Tibial artery (tissue), 4 donors: ENCODE results near the gene SLC28A3.
A peak's percentile ranks its signal among the peaks of the same experiment; 100 is the strongest.

Source experiments
- DNase-seq, 2 donors: peaks; one replicate each; pipeline ENCODE4 v3.0.0-alpha.2; 2019
- H3K27ac ChIP-seq, 2 donors: fragments of 200-600 bp; sonication (generic) in 1 of 2; 1 replicate in 1 of 2; 2 replicates in 1 of 2; pipeline ENCODE4 v1.5.1; 2018 to 2019; ENCODE audit warnings: mild to moderate bottlenecking in 1 of 2
- H3K27me3 ChIP-seq, 2 donors: fragments of 200-600 bp; sonication (generic) in 1 of 2; one replicate each; pipeline versions ENCODE4 v1.5.1 to v1.6.0; 2016 to 2019
- H3K36me3 ChIP-seq, 3 donors: fragments of 200-600 bp; sonication (generic) in 2 of 3; one replicate each; pipeline ENCODE4 v1.5.1; 2016 to 2019; ENCODE audit warnings: mild to moderate bottlenecking in 2 of 3
- H3K4me1 ChIP-seq, 4 donors: fragments of 200-600 bp; sonication (generic) in 2 of 4; 1 replicate in 3 of 4; 2 replicates in 1 of 4; pipeline ENCODE4 v1.5.1; 2016 to 2019
- H3K4me3 ChIP-seq, 2 donors: fragments of 200-600 bp; sonication (generic) in 1 of 2; 1 replicate in 1 of 2; 2 replicates in 1 of 2; pipeline ENCODE4 v1.5.1; 2018 to 2019; ENCODE audit warnings: mild to moderate bottlenecking in 2 of 2
- H3K9me3 ChIP-seq, 3 donors: fragments of 200-600 bp; sonication (generic) in 1 of 3; one replicate each; pipeline ENCODE4 v1.5.1; 2016 to 2019
- CTCF ChIP-seq, 2 experiments: fragments of 200-600 bp in 1 of 2; fragments of 450-650 bp in 1 of 2; IDR thresholded peaks; one replicate each; pipeline ENCODE4 v1.5.1; 2017 to 2019; ENCODE audit warnings: antibody characterized with exemption in 2 of 2, mild to moderate bottlenecking in 1 of 2, moderate library complexity in 1 of 2
- intact Hi-C: fragments of 100-400 bp; cut with DNase I; formaldehyde crosslinking; loops from one replicate; pipeline ENCODE4 v1.15.0; 2023; ENCODE audit warnings: low total_unique reads

The SLC28A3 gene

GRCh38 chr9:84270847-84271530 lies 69.6 kb downstream of the SLC28A3 start:
- intact Hi-C loops = no loop called here
- H3K27me3 ChIP-seq = peaks cover 0 to 4% of the 10 kb centered on the region in 2 donors
- DNase-seq = no peak
- no peaks in the 10 kb centered on the region for H3K36me3 ChIP-seq
- no peak overlapping the region for H3K4me3 ChIP-seq
- no peak for TF ChIP-seq CTCF (IDR thresholded peaks at IDR 0.05)
- H3K4me1 ChIP-seq = no peaks in the 10 kb centered on the region
- H3K9me3 ChIP-seq = no peaks in the 10 kb centered on the region
- no peak overlapping the region for H3K27ac ChIP-seq

- H3K27ac ChIP-seq = no peak overlapping the region
- no peak for DNase-seq
- H3K27me3 ChIP-seq = peaks cover 0 to 11% of the 10 kb centered on the region in 2 donors
- H3K9me3 ChIP-seq = no peaks in the 10 kb centered on the region
- H3K36me3 ChIP-seq = no peaks in the 10 kb centered on the region
- intact Hi-C loops = no loop called here
- TF ChIP-seq CTCF (IDR thresholded peaks at IDR 0.05) = no peak
- no peak overlapping the region for H3K4me3 ChIP-seq
- no peaks in the 10 kb centered on the region for H3K4me1 ChIP-seq
Observed at GRCh38 chr9:84266087-84266561, 74.4 kb downstream of the SLC28A3 start.

GRCh38 chr9:84264307-84265029 lies 76.1 kb downstream of the SLC28A3 start:
- Histone ChIP-seq H3K27ac (no peak overlapping the region), H3K36me3 (no peaks in the 10 kb centered on the region), H3K27me3 (peaks cover 0 to 11% of the 10 kb centered on the region in 2 donors), H3K4me1 (no peaks in the 10 kb centered on the region), H3K9me3 (no peaks in the 10 kb centered on the region), H3K4me3 (no peak overlapping the region)
- no peak for DNase-seq
- intact Hi-C loops = no loop called here
- no peak for TF ChIP-seq CTCF (IDR thresholded peaks at IDR 0.05)

- Histone ChIP-seq H3K27ac (no peak overlapping the region), H3K4me1 (no peaks in the 10 kb centered on the region), H3K27me3 (peaks cover 0 to 11% of the 10 kb centered on the region in 2 donors), H3K36me3 (no peaks in the 10 kb centered on the region), H3K9me3 (no peaks in the 10 kb centered on the region), H3K4me3 (peak overlapping the region; percentile 22 to 29)
- intact Hi-C loops = loop anchor here (2.0 kb wide), 1 partner anchor 322 kb away; no protein-coding TSS in a partner anchor
- DNase-seq = peak; percentile 69 to 85
- TF ChIP-seq CTCF (IDR thresholded peaks at IDR 0.05) = peak; percentile 85 to 86
Observed at GRCh38 chr9:84261070-84261746, 79.3 kb downstream of the SLC28A3 start.

GRCh38 chr9:84258371-84258770 lies 82.2 kb downstream of the SLC28A3 start:
- Histone ChIP-seq H3K9me3 (no peaks in the 10 kb centered on the region), H3K36me3 (no peaks in the 10 kb centered on the region), H3K27me3 (peaks cover 0 to 5% of the 10 kb centered on the region in 2 donors), H3K27ac (no peak overlapping the region), H3K4me1 (no peaks in the 10 kb centered on the region), H3K4me3 (no peak overlapping the region)
- DNase-seq = no peak
- intact Hi-C loops = no loop called here
- TF ChIP-seq CTCF (IDR thresholded peaks at IDR 0.05) = no peak
